ENCODE results near the gene R3HDM1. TPM values are rescaled to one million over a fixed set of nuclear protein-coding genes. Genes with fewer than 3 reads are reported as not detected.
"Not testable (repeated sequence)": the region's sequence is repeated elsewhere in the genome, so short reads cannot be mapped to it uniquely, and the experiment has no call there.

R3HDM1 gene
- total RNA-seq, 4 donors from 2014 or later = 24.0 to 40.4 (median 30.4) TPM

DNA sequence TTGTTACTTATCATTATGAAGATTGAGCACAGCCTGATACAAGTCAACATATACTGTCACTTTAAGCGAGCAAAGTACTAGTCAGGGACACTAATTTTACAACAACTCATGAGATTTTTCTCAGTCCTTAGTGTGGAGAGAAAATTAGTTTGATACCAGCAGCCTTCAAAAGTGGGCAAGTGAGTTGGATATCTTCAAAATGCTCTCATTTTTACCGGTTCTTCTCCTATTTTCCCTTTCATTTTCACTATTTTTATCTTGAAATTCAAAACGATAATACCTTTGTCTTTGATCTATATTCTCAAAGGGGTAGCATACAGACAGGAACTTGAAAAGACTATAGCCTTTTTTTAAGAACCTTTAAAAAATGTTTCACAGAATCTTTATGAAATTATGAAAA, 158.4 kb downstream of the R3HDM1 start:
- Histone ChIP-seq H3K36me3 (no peaks in the 10 kb centered on the region), H3K4me1 (peaks cover 7 to 8% of the 10 kb centered on the region in 2 donors), H3K4me3 (replicated peaks in 1 of 3) (no peak overlapping the region), H3K27ac (no peak overlapping the region), H3K27me3 (no peaks in the 10 kb centered on the region), H3K9me3 (no peaks in the 10 kb centered on the region)
- WGBS, 2 donors = 81 to 89% methylated on average over 3 of the region's 3 CpGs
- no peak for DNase-seq
- intact Hi-C loops (cut with DNase I) = no loop called here
- TF ChIP-seq, protein P1, sequence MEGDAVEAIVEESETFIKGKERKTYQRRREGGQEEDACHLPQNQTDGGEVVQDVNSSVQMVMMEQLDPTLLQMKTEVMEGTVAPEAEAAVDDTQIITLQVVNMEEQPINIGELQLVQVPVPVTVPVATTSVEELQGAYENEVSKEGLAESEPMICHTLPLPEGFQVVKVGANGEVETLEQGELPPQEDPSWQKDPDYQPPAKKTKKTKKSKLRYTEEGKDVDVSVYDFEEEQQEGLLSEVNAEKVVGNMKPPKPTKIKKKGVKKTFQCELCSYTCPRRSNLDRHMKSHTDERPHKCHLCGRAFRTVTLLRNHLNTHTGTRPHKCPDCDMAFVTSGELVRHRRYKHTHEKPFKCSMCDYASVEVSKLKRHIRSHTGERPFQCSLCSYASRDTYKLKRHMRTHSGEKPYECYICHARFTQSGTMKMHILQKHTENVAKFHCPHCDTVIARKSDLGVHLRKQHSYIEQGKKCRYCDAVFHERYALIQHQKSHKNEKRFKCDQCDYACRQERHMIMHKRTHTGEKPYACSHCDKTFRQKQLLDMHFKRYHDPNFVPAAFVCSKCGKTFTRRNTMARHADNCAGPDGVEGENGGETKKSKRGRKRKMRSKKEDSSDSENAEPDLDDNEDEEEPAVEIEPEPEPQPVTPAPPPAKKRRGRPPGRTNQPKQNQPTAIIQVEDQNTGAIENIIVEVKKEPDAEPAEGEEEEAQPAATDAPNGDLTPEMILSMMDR (IDR thresholded peaks at IDR 0.05) = no peak
- no peak for TF ChIP-seq POLR2A (IDR thresholded peaks at IDR 0.05)

DNA sequence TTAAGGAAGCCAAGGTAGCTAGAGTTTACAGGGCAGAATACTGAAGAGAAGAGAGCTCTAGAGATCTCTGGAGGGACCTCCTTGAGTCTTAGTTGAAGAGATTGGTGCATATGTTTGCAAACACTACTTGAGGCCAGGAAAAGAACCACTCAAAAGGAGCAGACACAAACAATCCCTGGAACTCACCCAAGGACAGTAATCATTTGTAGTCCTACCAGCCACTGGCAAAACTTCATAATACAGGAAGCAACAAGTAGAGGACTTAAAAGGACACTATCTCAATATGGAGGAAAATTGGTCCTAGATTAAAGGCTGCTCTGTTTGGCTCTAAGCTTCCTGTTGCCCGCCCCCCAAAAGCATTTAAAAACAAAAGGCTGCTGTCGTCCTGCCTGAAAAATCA, 163.4 kb downstream of the R3HDM1 start:
- intact Hi-C loops (cut with DNase I) = no loop called here

DNA sequence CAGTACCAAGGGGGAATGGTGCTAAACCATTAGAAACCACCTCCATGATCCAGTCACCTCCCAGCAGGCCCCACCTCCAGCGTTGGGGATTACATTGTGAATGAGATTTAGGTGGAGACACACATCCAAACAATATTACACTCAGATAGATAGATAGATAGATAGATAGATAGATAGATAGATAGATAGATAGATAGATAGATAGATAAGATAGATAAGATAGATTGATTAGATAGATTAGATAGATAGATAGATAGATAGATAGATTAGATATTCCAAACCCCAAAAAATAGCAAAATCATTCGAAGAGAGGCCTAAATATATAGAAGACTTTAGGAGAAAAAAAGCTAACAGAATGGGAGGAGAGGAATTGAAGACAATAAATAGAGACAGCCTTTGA, 167.6 kb downstream of the R3HDM1 start:
- Histone ChIP-seq H3K4me1 (peaks cover 10 to 12% of the 10 kb centered on the region in 2 donors), H3K27me3 (no peaks in the 10 kb centered on the region), H3K36me3 (no peaks in the 10 kb centered on the region), H3K4me3 (replicated peaks in 1 of 3) (no peak overlapping the region), H3K9me3 (no peaks in the 10 kb centered on the region), H3K27ac (no peak overlapping the region)
- intact Hi-C loops (cut with DNase I) = no loop called here
- no peak for DNase-seq
- TF ChIP-seq, protein P1 (IDR thresholded peaks at IDR 0.05) = no peak
- no peak for TF ChIP-seq POLR2A (IDR thresholded peaks at IDR 0.05)
- 94 to 96% methylated on average over 2 of the region's 2 CpGs for WGBS, 2 donors

More for the DNA sequence above, 163.4 kb downstream of the R3HDM1 start:
- H3K4me3 ChIP-seq (replicated peaks in 1 of 3) = no peak overlapping the region
- H3K36me3 ChIP-seq = no peaks in the 10 kb centered on the region
- DNase-seq = no peak
- H3K27me3 ChIP-seq = no peaks in the 10 kb centered on the region
- H3K9me3 ChIP-seq = no peaks in the 10 kb centered on the region
- no peak overlapping the region for H3K27ac ChIP-seq
- peaks cover 10 to 12% of the 10 kb centered on the region in 2 donors for H3K4me1 ChIP-seq
- WGBS, 2 donors = 57 to 70% methylated on average over 2 of the region's 2 CpGs
- TF ChIP-seq POLR2A (IDR thresholded peaks at IDR 0.05) = no peak
- TF ChIP-seq, protein P1 (IDR thresholded peaks at IDR 0.05) = no peak

DNA sequence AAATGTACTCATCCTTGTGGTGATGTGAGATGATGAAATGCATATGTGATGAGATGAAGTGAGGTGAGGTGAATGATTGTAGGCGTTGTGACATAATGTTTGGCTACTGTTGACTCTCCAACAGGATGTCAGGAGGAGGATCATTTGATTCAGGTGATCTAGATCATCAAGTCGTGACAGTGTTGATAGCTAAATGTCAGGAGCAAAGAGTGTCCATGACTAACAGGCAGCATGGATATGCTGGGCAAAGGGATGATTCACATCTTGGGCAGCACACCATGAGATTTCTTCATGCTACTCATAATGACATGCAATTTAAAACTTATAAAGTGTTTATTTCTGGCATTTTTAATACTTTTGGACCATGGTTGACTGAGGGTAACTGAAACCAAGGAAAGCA, 170.2 kb downstream of the R3HDM1 start:
- no peaks in the 10 kb centered on the region for H3K9me3 ChIP-seq
- intact Hi-C loops (cut with DNase I) = no loop called here
- 89 to 94% methylated on average over 2 of the region's 2 CpGs for WGBS, 2 donors

DNA sequence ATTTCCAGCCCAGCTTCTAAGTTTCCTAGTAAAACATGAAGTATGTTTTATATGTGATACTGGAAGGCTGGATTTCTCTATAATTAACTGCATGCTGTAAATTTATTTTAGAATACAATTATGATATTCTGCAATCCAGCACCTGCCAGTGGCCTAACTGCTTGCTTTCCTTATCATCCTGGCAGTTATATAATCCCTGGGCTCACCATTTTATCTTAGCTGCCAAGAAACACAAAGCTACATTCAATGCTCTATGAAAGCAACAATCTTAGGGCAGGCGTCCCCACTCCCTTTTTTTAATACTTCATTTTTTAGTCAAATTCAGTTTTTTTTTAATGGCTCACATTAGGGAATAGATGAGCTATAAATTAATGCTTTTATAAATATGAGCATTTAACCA, 172.0 kb downstream of the R3HDM1 start:
- WGBS, 2 donors = 6 to 25% methylated on average over 1 of the region's 1 CpG

More for the DNA sequence above, 170.2 kb downstream of the R3HDM1 start:
- no peaks in the 10 kb centered on the region for H3K27me3 ChIP-seq
- DNase-seq = no peak
- H3K4me1 ChIP-seq = no peaks in the 10 kb centered on the region
- TF ChIP-seq, protein P1 (IDR thresholded peaks at IDR 0.05) = no peak
- TF ChIP-seq POLR2A (IDR thresholded peaks at IDR 0.05) = no peak
- no peak overlapping the region for H3K4me3 ChIP-seq (replicated peaks in 1 of 3)
- H3K27ac ChIP-seq = no peak overlapping the region
- H3K36me3 ChIP-seq = no peaks in the 10 kb centered on the region

DNA sequence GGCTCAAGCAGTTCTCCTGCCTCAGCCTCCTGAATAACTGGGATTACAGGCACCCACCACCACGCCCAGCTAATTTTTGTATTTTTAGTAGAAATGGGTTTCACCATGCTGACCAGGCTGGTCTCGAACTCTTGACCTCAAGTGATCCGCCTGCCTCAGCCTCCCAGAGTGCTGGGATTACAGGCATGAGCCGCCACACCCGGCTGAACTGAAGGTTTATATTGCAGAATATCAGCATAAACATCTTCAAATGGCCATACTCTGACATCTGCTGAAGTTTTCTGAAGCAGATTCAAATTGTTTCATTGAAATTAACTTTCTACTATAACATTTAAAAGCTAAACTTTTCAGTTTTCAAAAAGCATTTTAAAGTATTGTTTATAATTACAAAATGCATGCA, 172.8 kb downstream of the R3HDM1 start:
- H3K27ac ChIP-seq; H3K36me3 ChIP-seq; H3K4me1 ChIP-seq; DNase-seq; H3K9me3 ChIP-seq; intact Hi-C loops (cut with DNase I); H3K27me3 ChIP-seq; H3K4me3 ChIP-seq (replicated peaks in 1 of 3): not testable (repeated sequence)
- 95 to 96% methylated on average over 5 of the region's 5 CpGs for WGBS, 2 donors

More for the DNA sequence above, 172.0 kb downstream of the R3HDM1 start:
- Histone ChIP-seq H3K4me3 (replicated peaks in 1 of 3) (no peak overlapping the region), H3K4me1 (no peaks in the 10 kb centered on the region), H3K36me3 (no peaks in the 10 kb centered on the region), H3K9me3 (no peaks in the 10 kb centered on the region), H3K27ac (no peak overlapping the region), H3K27me3 (no peaks in the 10 kb centered on the region)
- intact Hi-C loops (cut with DNase I) = no loop called here
- DNase-seq = no peak
- no peak for TF ChIP-seq POLR2A (IDR thresholded peaks at IDR 0.05)
- TF ChIP-seq, protein P1 (IDR thresholded peaks at IDR 0.05) = no peak

Data from thyroid gland (tissue), 4 donors.